GM23338 (cell line): ENCODE measurements around the gene SLC22A25.
A peak's percentile ranks its signal among the peaks of the same experiment; 100 is the strongest.

ENCODE experiments used
- CREB1 ChIP-seq: fragments of 250-450 bp; sonication (Bioruptor Pico); IDR thresholded peaks from 2 replicates; pipeline ENCODE4 v1.5.0; 2020; ENCODE audit warnings: low read depth, mild to moderate bottlenecking, moderate library complexity
- CTCF ChIP-seq, 2 experiments: fragments of 200-600 bp in 1 of 2; sonication (generic) in 1 of 2; conservative IDR thresholded peaks; 2 replicates each; pipeline versions ENCODE4 v1.5.1 to v1.6.1; 2016 to 2017; ENCODE audit warnings: antibody characterized with exemption in 2 of 2, low read depth in 2 of 2, mild to moderate bottlenecking in 2 of 2, moderate library complexity in 1 of 2
- ETS1 ChIP-seq: IDR thresholded peaks from 2 replicates; pipeline ENCODE4 v1.6.1; 2016; ENCODE audit warnings: antibody characterized with exemption
- EZH2 ChIP-seq: fragments of 200-600 bp; sonication (generic); IDR thresholded peaks from one replicate; pipeline ENCODE4 v1.8.0; 2017; ENCODE audit warnings: antibody characterized with exemption, mild to moderate bottlenecking, low read depth; ENCODE audit not compliant: unreplicated experiment
- EZH2phosphoT487 ChIP-seq: fragments of 200-600 bp; sonication (generic); IDR thresholded peaks from one replicate; pipeline ENCODE4 v1.8.1; 2018; ENCODE audit warnings: antibody characterized with exemption; ENCODE audit not compliant: unreplicated experiment
- JUNB ChIP-seq: IDR thresholded peaks from one replicate; pipeline ENCODE4 v1.6.1; 2016; ENCODE audit warnings: antibody characterized with exemption; ENCODE audit not compliant: unreplicated experiment
- NANOG ChIP-seq: IDR thresholded peaks from 2 replicates; pipeline ENCODE4 v1.6.1; 2016; ENCODE audit warnings: antibody characterized with exemption, borderline replicate concordance
- POLR2AphosphoS5 ChIP-seq: IDR thresholded peaks from 2 replicates; pipeline ENCODE4 v1.6.1; 2016; ENCODE audit warnings: antibody characterized with exemption, low read depth
- REST ChIP-seq: IDR thresholded peaks from one replicate; pipeline ENCODE4 v1.6.1; 2018; ENCODE audit warnings: antibody characterized with exemption; ENCODE audit not compliant: unreplicated experiment
- STAT1 ChIP-seq: IDR thresholded peaks from one replicate; pipeline ENCODE4 v1.6.1; 2016; ENCODE audit warnings: antibody characterized with exemption; ENCODE audit not compliant: unreplicated experiment
- ZNF331 ChIP-seq: fragments of 250-450 bp; sonication (Bioruptor Pico); IDR thresholded peaks from 2 replicates; pipeline ENCODE4 v1.5.0; 2020; ENCODE audit warnings: low read depth, mild to moderate bottlenecking, moderate library complexity

GRCh38 chr11:63212742-63213141, 30.7 kb downstream of the SLC22A25 start:
- TF ChIP-seq CTCF (conservative IDR thresholded peaks at IDR 0.05; ENCODE audit: low read depth in 2 of 2) (peak; percentile 62 to 80), POLR2AphosphoS5 (no peak), CREB1 (CRISPR knock-in tag) (no peak), EZH2phosphoT487 (no peak), JUNB (no peak), REST (no peak), EZH2 (no peak), ZNF331 (CRISPR knock-in tag) (no peak), ETS1 (no peak), STAT1 (no peak), NANOG (no peak)
